ENCODE measurements around the gene FZD1. TPM values are rescaled to one million over a fixed set of nuclear protein-coding genes. Genes with fewer than 3 reads are reported as not detected.

FZD1 gene
- total and polyA plus RNA-seq, 4 donors = 4.1 to 55.8 (median 11.7) TPM

- Histone ChIP-seq H3K36me3 (ENCODE audit: control insufficient read depth in 4 of 4, insufficient read depth in 4 of 4, low read length in 4 of 4) (no peaks in the 10 kb centered on the region), H3K4me3 (no peak overlapping the region), H3K9ac (ENCODE audit: insufficient read depth in 1 of 2, low read length in 2 of 2) (peak overlapping the region in 1 of 2 donors; percentile 34), H3K4me1 (ENCODE audit: control insufficient read depth in 5 of 5, insufficient read depth in 5 of 5, low read length in 5 of 5) (peaks cover 0 to 49% (median 8%) of the 10 kb centered on the region in 5 donors), H3K9me3 (ENCODE audit: control insufficient read depth in 4 of 4, insufficient read depth in 3 of 4, low read length in 3 of 4) (no peaks in the 10 kb centered on the region), H3K27ac (ENCODE audit: low read depth in 1 of 2, low read length in 1 of 2) (peak overlapping the region in 1 of 2 donors; percentile 82), H3K27me3 (ENCODE audit: control insufficient read depth in 3 of 3, insufficient read depth in 3 of 3, low read length in 2 of 3) (no peaks in the 10 kb centered on the region)
- DNase-seq (no peak), ATAC-seq (ENCODE audit: insufficient read depth, low FRiP score) (no peak)
- 63 to 73% methylated on average over 1 of the region's 1 CpG for whole genome bisulfite sequencing, 2 donors
- no peak for TF ChIP-seq CTCF (IDR thresholded peaks at IDR 0.05; ENCODE audit: control extremely low read depth, extremely low read depth)
These were observed 24.5 kb upstream of the FZD1 start for GRCh38 chr7:91239772-91240171.

- ATAC-seq (ENCODE audit: insufficient read depth, low FRiP score) (no peak), DNase-seq (peak; percentile 62 to 98 (median 98))
- Histone ChIP-seq H3K27me3 (ENCODE audit: control insufficient read depth in 3 of 3, insufficient read depth in 3 of 3, low read length in 2 of 3) (no peaks in the 10 kb centered on the region), H3K4me3 (no peak overlapping the region), H3K36me3 (ENCODE audit: control insufficient read depth in 4 of 4, insufficient read depth in 4 of 4, low read length in 4 of 4) (no peaks in the 10 kb centered on the region), H3K4me1 (ENCODE audit: control insufficient read depth in 5 of 5, insufficient read depth in 5 of 5, low read length in 5 of 5) (peaks cover 0 to 49% (median 8%) of the 10 kb centered on the region in 5 donors), H3K9ac (ENCODE audit: insufficient read depth in 1 of 2, low read length in 2 of 2) (peak overlapping the region in 1 of 2 donors; percentile 34), H3K9me3 (ENCODE audit: control insufficient read depth in 4 of 4, insufficient read depth in 3 of 4, low read length in 3 of 4) (no peaks in the 10 kb centered on the region), H3K27ac (ENCODE audit: low read depth in 1 of 2, low read length in 1 of 2) (peak overlapping the region in 1 of 2 donors; percentile 82)
- WGBS, 2 donors = 29 to 44% methylated on average over 2 of the region's 2 CpGs
- no peak for TF ChIP-seq CTCF (IDR thresholded peaks at IDR 0.05; ENCODE audit: control extremely low read depth, extremely low read depth)
These were observed 23.8 kb upstream of the FZD1 start for GRCh38 chr7:91240376-91240941.

- Histone ChIP-seq H3K9ac (ENCODE audit: insufficient read depth in 1 of 2, low read length in 2 of 2) (no peak overlapping the region), H3K36me3 (ENCODE audit: control insufficient read depth in 4 of 4, insufficient read depth in 4 of 4, low read length in 4 of 4) (no peaks in the 10 kb centered on the region), H3K4me3 (no peak overlapping the region), H3K27ac (ENCODE audit: low read depth in 1 of 2, low read length in 1 of 2) (no peak overlapping the region), H3K4me1 (ENCODE audit: control insufficient read depth in 5 of 5, insufficient read depth in 5 of 5, low read length in 5 of 5) (peaks cover 0 to 49% (median 8%) of the 10 kb centered on the region in 5 donors), H3K27me3 (ENCODE audit: control insufficient read depth in 3 of 3, insufficient read depth in 3 of 3, low read length in 2 of 3) (no peaks in the 10 kb centered on the region), H3K9me3 (ENCODE audit: control insufficient read depth in 4 of 4, insufficient read depth in 3 of 4, low read length in 3 of 4) (no peaks in the 10 kb centered on the region)
- DNase-seq (peak in 2 of 3 donors; percentile 59 to 64), ATAC-seq (ENCODE audit: insufficient read depth, low FRiP score) (peak; percentile 53)
- TF ChIP-seq CTCF (IDR thresholded peaks at IDR 0.05; ENCODE audit: control extremely low read depth, extremely low read depth) = no peak
- WGBS, 2 donors = 77 to 80% methylated on average over 8 of the region's 8 CpGs
These were observed 22.0 kb upstream of the FZD1 start for GRCh38 chr7:91242097-91242844.
